ENCODE results near the gene ADSL. TPM values are rescaled to one million over a fixed set of nuclear protein-coding genes. Genes with fewer than 3 reads are reported as not detected.

Gene ADSL
- total RNA-seq, 1 donor from 2014 or later, result 83.4 TPM

DNA sequence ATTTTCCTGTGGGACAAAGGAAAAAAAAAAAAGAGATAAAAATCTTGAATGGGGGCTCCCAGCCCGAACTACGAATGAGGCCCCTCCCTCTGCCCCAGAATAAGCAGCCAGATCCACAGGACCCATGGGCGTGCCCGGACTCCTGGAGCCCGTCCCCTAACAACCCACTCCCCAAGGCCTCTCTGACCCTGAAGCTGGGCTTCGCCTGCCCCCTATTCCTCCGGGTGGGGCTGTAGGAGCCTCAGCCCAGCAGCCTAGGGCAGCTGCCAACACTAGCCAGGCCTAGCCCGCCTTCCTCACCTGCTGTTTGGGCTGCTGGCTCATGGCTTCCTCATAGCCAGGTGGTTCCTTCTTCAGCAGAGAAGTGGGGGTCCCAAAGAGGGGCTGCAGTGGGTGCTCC lies 70.7 kb downstream of the ADSL start:
- peaks cover 8% of the 10 kb centered on the region for H3K36me3 Mint-ChIP-seq (ENCODE audit: low read depth, unreplicated experiment)
- no peak for FAIRE-seq
- Histone ChIP-seq H3K4me2 (ENCODE audit: low read length) (no peak overlapping the region), H3K9me3 (ENCODE audit: insufficient read depth, low read depth, low read length) (no peaks in the 10 kb centered on the region), H3K79me2 (ENCODE audit: insufficient read depth, low read length) (peaks cover 4% of the 10 kb centered on the region), H2AFZ (ENCODE audit: low read depth, low read length) (no peak overlapping the region), H3K4me1 (ENCODE audit: insufficient read depth, low read length) (peaks cover 4% of the 10 kb centered on the region), H3K9ac (ENCODE audit: low read length) (no peak overlapping the region), H3K36me3 (ENCODE audit: insufficient read depth, low read length) (peaks cover 17% of the 10 kb centered on the region), H3K27me3 (ENCODE audit: insufficient read depth, low read length) (no peaks in the 10 kb centered on the region), H4K20me1 (ENCODE audit: insufficient read depth, low read length) (peaks cover 78% of the 10 kb centered on the region), H3K4me3 (ENCODE audit: insufficient read depth, low read depth, low read length) (no peak overlapping the region), H3K27ac (ENCODE audit: low read depth, low read length) (no peak overlapping the region)
- no peak overlapping the region for H3K4me3 Mint-ChIP-seq (ENCODE audit: unreplicated experiment)
- TF ChIP-seq, protein P1, sequence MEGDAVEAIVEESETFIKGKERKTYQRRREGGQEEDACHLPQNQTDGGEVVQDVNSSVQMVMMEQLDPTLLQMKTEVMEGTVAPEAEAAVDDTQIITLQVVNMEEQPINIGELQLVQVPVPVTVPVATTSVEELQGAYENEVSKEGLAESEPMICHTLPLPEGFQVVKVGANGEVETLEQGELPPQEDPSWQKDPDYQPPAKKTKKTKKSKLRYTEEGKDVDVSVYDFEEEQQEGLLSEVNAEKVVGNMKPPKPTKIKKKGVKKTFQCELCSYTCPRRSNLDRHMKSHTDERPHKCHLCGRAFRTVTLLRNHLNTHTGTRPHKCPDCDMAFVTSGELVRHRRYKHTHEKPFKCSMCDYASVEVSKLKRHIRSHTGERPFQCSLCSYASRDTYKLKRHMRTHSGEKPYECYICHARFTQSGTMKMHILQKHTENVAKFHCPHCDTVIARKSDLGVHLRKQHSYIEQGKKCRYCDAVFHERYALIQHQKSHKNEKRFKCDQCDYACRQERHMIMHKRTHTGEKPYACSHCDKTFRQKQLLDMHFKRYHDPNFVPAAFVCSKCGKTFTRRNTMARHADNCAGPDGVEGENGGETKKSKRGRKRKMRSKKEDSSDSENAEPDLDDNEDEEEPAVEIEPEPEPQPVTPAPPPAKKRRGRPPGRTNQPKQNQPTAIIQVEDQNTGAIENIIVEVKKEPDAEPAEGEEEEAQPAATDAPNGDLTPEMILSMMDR (IDR thresholded peaks at IDR 0.05; ENCODE audit: insufficient read depth, low read depth, low read length), result no peak
- no peak for TF ChIP-seq EZH2 (IDR thresholded peaks at IDR 0.05; ENCODE audit: insufficient read depth, low read length)
- no peak for DNase-seq (ENCODE audit: low read depth)
- no peaks in the 10 kb centered on the region for H3K9me3 Mint-ChIP-seq (ENCODE audit: unreplicated experiment)
- no peak overlapping the region for H3K27ac Mint-ChIP-seq (ENCODE audit: unreplicated experiment)
- no peaks in the 10 kb centered on the region for H3K27me3 Mint-ChIP-seq (ENCODE audit: low read depth, unreplicated experiment)
- H3K4me1 Mint-ChIP-seq (ENCODE audit: low read depth, unreplicated experiment), result peaks cover 2% of the 10 kb centered on the region

DNA sequence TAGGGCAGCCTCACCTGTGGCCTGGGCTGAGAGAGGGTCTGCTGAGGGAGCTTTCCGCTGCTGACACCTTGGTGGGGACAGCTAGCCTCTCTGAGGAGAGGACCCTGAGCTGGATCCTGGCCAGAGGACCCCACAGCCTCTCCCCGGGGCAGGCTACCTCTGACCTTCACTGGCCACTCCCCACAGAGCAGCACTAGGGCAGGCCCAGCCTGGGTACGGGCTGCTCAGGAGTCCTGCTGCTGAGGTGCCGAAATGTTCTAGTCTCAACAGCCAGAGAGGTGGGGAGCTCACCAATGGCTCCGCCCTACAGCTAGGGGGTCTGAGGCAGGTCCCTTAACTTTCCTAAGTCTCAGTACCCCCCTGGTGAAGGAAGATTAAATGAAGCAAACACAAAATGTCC lies 71.6 kb downstream of the ADSL start:
- Histone ChIP-seq H4K20me1 (ENCODE audit: insufficient read depth, low read length) (peaks cover 78% of the 10 kb centered on the region), H3K4me3 (ENCODE audit: insufficient read depth, low read depth, low read length) (no peak overlapping the region), H2AFZ (ENCODE audit: low read depth, low read length) (no peak overlapping the region), H3K4me2 (ENCODE audit: low read length) (no peak overlapping the region), H3K36me3 (ENCODE audit: insufficient read depth, low read length) (peaks cover 19% of the 10 kb centered on the region), H3K9me3 (ENCODE audit: insufficient read depth, low read depth, low read length) (no peaks in the 10 kb centered on the region), H3K79me2 (ENCODE audit: insufficient read depth, low read length) (peaks cover 6% of the 10 kb centered on the region), H3K27ac (ENCODE audit: low read depth, low read length) (no peak overlapping the region), H3K27me3 (ENCODE audit: insufficient read depth, low read length) (no peaks in the 10 kb centered on the region), H3K4me1 (ENCODE audit: insufficient read depth, low read length) (peaks cover 4% of the 10 kb centered on the region), H3K9ac (ENCODE audit: low read length) (no peak overlapping the region)
- Mint-ChIP-seq H3K4me3 (ENCODE audit: unreplicated experiment) (no peak overlapping the region), H3K27me3 (ENCODE audit: low read depth, unreplicated experiment) (no peaks in the 10 kb centered on the region), H3K27ac (ENCODE audit: unreplicated experiment) (no peak overlapping the region), H3K4me1 (ENCODE audit: low read depth, unreplicated experiment) (peaks cover 7% of the 10 kb centered on the region), H3K9me3 (ENCODE audit: unreplicated experiment) (no peaks in the 10 kb centered on the region), H3K36me3 (ENCODE audit: low read depth, unreplicated experiment) (peaks cover 14% of the 10 kb centered on the region)
- no peak for FAIRE-seq
- DNase-seq (ENCODE audit: low read depth), result no peak
- TF ChIP-seq, protein P1 (IDR thresholded peaks at IDR 0.05; ENCODE audit: insufficient read depth, low read depth, low read length), result no peak
- no peak for TF ChIP-seq EZH2 (IDR thresholded peaks at IDR 0.05; ENCODE audit: insufficient read depth, low read length)

DNA sequence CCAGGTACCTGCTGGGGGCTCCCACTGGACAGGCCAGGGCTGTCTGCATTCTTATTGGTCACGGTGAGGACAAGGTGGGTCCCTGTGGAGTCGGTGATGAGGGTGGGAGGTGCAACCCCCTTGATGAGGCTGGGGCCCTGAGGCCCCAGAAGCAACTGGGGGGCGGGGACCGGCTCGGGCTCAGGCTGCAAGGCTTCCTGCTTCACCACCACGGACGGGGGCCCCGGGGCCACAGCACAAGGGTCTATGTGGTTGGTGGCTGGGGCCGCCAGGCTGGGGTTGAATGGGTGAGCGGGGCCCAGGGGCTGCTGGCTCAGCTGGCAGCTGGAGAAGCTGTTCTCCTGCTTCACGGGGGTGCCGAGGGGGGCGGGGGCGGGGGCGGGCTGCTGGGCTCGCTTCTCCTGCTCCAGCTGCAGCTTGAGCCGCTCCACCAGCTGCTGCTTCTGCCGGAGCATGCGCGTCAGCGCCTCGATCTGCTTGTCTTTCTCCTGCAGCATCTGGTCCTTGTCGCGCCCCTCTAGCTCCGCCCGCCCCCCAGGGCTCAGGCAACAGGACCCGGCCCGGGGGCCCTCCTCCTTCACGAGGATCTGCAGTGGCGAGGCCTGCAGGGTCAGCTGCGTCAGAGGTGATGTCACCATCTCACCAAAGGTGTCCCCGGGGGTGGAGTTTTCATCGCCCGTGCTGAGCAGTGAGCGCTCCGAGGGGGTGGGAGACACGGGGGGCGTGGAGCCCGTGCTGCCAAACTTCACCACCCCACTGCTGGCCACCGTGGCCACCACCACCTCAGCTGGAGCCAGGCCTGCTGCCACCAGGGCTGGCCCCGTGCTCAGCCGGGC lies 72.3 kb downstream of the ADSL start:
- no peak overlapping the region for H3K4me2 ChIP-seq (ENCODE audit: low read length)
- H3K36me3 Mint-ChIP-seq (ENCODE audit: low read depth, unreplicated experiment), result peaks cover 21% of the 10 kb centered on the region
- FAIRE-seq (no peak), DNase-seq (ENCODE audit: low read depth) (no peak)
- peaks cover 81% of the 10 kb centered on the region for H4K20me1 ChIP-seq (ENCODE audit: insufficient read depth, low read length)
- no peak overlapping the region for H3K9ac ChIP-seq (ENCODE audit: low read length)
- H3K9me3 Mint-ChIP-seq (ENCODE audit: unreplicated experiment), result peaks cover 1% of the 10 kb centered on the region
- H3K79me2 ChIP-seq (ENCODE audit: insufficient read depth, low read length), result peaks cover 6% of the 10 kb centered on the region
- H3K4me1 ChIP-seq (ENCODE audit: insufficient read depth, low read length), result peaks cover 4% of the 10 kb centered on the region
- no peak overlapping the region for H3K27ac Mint-ChIP-seq (ENCODE audit: unreplicated experiment)
- H3K9me3 ChIP-seq (ENCODE audit: insufficient read depth, low read depth, low read length), result no peaks in the 10 kb centered on the region
- TF ChIP-seq, protein P1 (IDR thresholded peaks at IDR 0.05; ENCODE audit: insufficient read depth, low read depth, low read length), result no peak
- TF ChIP-seq EZH2 (IDR thresholded peaks at IDR 0.05; ENCODE audit: insufficient read depth, low read length), result no peak
- no peak overlapping the region for H2AFZ ChIP-seq (ENCODE audit: low read depth, low read length)
- no peaks in the 10 kb centered on the region for H3K27me3 Mint-ChIP-seq (ENCODE audit: low read depth, unreplicated experiment)
- H3K4me3 ChIP-seq (ENCODE audit: insufficient read depth, low read depth, low read length), result no peak overlapping the region
- no peaks in the 10 kb centered on the region for H3K27me3 ChIP-seq (ENCODE audit: insufficient read depth, low read length)
- peaks cover 26% of the 10 kb centered on the region for H3K36me3 ChIP-seq (ENCODE audit: insufficient read depth, low read length)
- H3K4me3 Mint-ChIP-seq (ENCODE audit: unreplicated experiment), result no peak overlapping the region
- H3K4me1 Mint-ChIP-seq (ENCODE audit: low read depth, unreplicated experiment), result peaks cover 10% of the 10 kb centered on the region
- no peak overlapping the region for H3K27ac ChIP-seq (ENCODE audit: low read depth, low read length)

Data from astrocyte (in vitro differentiated cells and primary cell).